22Rv1 (cell line): Measurements from ENCODE around the gene AIRE.

ENCODE experiments used
- H3K27ac ChIP-seq: fragments of 450-650 bp; 2 replicates; pipeline ENCODE4 v1.5.1; 2017
- CTCF ChIP-seq: fragments of 450-650 bp; IDR thresholded peaks from 2 replicates; pipeline ENCODE4 v1.5.1; 2017; ENCODE audit warnings: mild to moderate bottlenecking
- ZFX ChIP-seq: fragments of 450-650 bp; IDR thresholded peaks from 2 replicates; pipeline ENCODE4 v1.6.1; 2017; ENCODE audit warnings: antibody characterized with exemption, borderline replicate concordance

The AIRE gene

GRCh38 chr21:44321846-44322450 is 36.3 kb downstream of the AIRE start:
- H3K27ac ChIP-seq = no peak overlapping the region
- TF ChIP-seq CTCF (no peak), ZFX (no peak)

DNA sequence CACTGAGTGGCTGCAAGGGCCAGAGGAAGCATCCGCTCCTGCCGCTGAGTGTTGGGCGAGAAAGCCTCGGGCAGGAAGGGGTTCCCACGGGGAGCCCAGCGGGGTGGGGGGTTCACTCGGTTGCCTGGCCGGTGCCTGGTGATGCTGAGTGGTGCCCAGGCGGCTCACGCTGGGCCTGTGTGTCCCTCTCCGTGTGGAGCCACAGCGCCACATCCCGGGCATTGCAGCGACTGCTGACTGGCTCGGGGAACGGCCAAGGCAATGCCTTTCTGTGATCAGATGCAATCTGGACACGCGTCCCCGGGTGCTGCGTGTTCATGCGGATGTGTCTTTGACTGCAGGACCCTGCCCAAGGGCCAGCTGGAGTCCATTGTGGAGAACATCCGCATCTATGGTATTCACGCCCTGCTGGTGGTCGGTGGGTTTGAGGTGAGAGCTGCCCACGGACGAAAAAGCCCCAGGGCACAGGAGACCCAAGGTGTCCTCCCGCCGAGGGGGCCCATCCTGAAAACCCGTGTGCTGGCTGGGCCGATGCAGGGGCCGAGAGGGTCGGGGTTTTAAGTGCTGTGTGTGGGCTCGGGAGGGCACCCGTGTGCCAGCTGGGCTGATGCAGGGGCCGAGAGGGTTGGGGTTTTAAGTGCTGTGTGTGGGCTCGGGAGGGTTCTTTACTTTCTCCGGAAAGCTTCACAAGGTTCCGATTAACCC is 37.1 kb downstream of the AIRE start:
- TF ChIP-seq ZFX (no peak), CTCF (no peak)
- no peak overlapping the region for H3K27ac ChIP-seq

DNA sequence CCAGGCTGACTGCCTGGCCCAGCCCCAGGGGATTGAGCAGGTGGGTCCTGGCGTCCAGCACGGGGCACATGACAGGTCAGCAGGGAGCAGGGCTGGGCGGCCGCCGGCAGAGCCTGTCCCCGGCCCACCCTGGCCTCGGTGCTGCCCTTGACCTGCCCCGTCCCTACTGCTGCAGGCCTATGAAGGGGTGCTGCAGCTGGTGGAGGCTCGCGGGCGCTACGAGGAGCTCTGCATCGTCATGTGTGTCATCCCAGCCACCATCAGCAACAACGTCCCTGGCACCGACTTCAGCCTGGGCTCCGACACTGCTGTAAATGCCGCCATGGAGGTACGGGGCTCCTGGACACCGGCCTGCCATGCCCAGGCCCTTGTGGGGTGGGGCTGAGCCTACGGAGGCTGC is 37.9 kb downstream of the AIRE start:
- TF ChIP-seq ZFX (no peak), CTCF (no peak)

GRCh38 chr21:44324106-44324853 is 38.6 kb downstream of the AIRE start:
- TF ChIP-seq CTCF (no peak), ZFX (no peak)
- H3K27ac ChIP-seq = no peak overlapping the region

More for the DNA sequence above, 37.9 kb downstream of the AIRE start:
- no peak overlapping the region for H3K27ac ChIP-seq

DNA sequence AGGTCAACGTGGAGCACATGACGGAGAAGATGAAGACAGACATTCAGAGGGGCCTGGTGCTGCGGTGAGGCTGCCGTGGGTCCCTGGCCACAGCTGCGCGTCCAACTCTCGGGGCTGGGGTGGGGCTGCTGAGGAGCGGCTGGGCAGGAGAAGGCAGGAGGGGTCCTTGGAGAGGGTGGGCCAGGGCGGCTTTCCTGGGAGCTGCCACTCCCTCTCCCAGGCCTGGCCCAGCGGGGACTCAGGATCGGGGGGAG is 39.1 kb downstream of the AIRE start:
- TF ChIP-seq ZFX = no peak
- no peak for TF ChIP-seq CTCF
- H3K27ac ChIP-seq = no peak overlapping the region

DNA sequence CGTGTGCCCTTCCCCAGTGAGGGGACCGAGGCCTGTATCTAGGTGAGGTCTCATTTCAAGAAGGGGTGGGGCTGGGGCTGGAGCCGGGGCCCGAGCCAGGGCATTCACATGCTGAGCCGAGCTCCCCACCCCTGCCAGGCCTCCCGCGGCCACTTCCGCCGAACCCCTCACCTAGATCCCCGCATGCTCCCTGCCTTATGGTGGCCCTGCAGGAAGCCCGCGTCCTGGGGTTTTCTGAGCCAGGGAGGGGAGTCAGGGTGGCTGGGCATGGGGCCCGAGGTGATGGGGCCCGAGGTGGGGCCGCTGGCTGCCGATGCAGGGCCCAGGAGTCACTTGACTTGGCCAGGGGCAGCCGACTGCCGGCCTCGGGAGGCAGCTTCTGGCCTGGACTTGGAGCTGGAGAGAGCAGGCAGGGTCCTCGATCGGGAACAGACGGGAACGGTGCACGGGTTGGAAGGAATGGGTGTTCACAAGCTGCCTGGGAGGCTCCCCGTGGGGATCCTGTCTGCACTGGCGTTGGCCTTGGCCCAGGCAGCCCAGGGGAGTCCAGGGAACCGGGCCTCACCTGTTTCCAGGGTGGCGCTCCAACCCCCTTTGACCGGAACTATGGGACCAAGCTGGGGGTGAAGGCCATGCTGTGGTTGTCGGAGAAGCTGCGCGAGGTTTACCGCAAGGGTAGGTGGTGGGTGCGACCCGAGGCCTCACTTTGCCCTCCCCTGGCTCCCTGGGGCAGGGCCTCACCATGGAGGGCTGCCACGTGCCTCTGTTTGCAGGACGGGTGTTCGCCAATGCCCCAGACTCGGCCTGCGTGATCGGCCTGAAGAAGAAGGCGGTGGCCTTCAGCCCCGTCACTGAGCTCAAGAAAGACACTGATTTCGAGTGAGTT is 40.0 kb downstream of the AIRE start:
- TF ChIP-seq ZFX = no peak
- TF ChIP-seq CTCF = no peak

More for the DNA sequence above, 40.0 kb downstream of the AIRE start:
- H3K27ac ChIP-seq = no peak overlapping the region
